GM19372 (cell line): Measurements from ENCODE around the gene NAA15.
"Not testable (repeated sequence)": the region's sequence is repeated elsewhere in the genome, so short reads cannot be mapped to it uniquely, and the experiment has no call there.

ENCODE experiments used
- ATAC-seq: cut with Tn5 transposase; IDR thresholded peaks from one replicate; pipeline ENCODE4 v1.9.1; 2021; ENCODE audit warnings: mild to moderate bottlenecking, low read depth, moderate library complexity; ENCODE audit not compliant: unreplicated experiment

NAA15 gene

DNA sequence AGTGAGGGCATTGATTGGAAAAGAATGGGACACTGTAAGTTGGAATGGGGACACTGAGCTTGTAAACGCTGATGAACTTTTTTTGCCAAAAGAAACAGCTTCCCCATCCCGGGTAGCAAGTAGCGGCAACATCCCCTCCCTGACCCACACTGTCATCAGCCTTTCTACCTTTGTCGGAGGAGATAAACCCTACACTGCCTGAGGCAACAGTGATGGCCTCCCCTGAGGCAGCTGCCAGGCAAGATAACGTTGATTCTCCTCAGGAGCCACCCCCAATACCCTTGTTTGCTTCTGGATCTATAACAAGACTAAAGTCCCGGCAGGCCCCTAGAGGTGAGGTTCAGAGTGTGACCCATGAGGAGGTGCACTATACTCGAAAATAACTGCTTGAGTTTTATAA is 142.4 kb downstream of the NAA15 start:
- no peak for ATAC-seq

DNA sequence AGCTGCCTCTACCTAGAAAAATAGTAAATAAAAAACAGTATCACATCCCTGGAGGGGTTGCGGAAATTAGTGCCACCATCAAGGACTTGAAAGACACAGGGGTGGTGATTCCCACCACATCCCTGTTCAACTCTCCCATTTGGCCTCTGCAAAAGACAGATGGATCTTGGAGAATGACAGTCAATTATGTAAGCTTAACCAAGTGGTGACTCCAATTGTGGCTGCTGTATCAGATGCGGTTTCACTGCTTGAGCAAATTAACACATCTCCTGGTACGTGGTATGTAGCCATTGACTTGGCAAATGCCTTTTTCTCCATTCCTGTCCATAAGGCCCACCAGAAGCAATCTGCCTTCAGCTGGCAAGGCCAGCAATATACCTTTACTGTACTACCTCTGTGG is 143.6 kb downstream of the NAA15 start:
- not testable (repeated sequence) for ATAC-seq

GRCh38 chr4:139447078-139447477 is 145.8 kb downstream of the NAA15 start:
- not testable (repeated sequence) for ATAC-seq

- ATAC-seq: no peak
These were observed 149.3 kb downstream of the NAA15 start for GRCh38 chr4:139450586-139450985.

GRCh38 chr4:139451997-139452396 is 150.7 kb downstream of the NAA15 start:
- ATAC-seq: no peak

GRCh38 chr4:139453041-139453370 is 151.7 kb downstream of the NAA15 start:
- peak; percentile 47 for ATAC-seq

DNA sequence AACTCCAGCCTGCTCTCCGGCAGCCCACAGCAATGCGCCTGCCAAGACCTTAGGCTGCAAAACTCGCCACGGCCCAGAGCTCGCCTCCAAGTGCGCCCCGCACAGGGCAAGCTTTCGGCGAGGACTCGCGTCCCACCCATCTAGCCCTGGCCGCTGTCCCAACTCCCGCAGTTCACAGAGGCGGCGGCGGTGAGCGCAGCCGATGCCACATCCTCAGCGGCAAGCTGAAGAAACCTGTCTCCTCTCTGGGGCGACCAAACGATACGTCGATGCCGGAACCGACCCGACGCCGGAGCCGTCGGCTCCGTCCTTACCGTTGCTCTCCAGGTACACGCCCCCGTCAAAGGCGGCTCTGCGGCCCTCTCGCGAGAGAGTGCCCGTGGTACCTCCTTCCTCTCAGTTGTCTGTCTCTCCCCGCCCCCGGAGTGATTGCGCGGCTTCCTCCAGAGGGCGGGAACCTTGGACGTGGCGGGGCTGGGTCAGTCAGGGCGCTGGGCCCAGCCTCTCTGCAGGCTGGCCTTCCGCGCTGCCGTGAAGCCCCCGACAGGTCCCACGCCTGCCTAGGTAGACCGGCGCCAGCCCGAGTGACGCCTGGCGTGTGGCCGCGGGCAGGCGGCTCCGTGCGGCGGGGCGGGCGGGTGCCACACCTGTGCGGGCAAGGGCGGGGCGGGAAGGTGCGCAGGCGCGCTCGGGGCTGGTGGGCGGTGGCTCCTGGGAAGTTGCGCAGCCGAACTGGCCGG is 152.2 kb downstream of the NAA15 start:
- ATAC-seq: peak; percentile 79

- ATAC-seq: peak; percentile 3
These were observed 153.1 kb downstream of the NAA15 start, which contains the start of gene RAB33B for GRCh38 chr4:139454111-139455045. Gene RAB33B, plus strand, starts transcription at chr4:139454121. Its CDS starts 75 bp downstream, at chr4:139454196.

- ATAC-seq: no peak
These were observed 153.8 kb downstream of the NAA15 start for GRCh38 chr4:139455126-139455538.

DNA sequence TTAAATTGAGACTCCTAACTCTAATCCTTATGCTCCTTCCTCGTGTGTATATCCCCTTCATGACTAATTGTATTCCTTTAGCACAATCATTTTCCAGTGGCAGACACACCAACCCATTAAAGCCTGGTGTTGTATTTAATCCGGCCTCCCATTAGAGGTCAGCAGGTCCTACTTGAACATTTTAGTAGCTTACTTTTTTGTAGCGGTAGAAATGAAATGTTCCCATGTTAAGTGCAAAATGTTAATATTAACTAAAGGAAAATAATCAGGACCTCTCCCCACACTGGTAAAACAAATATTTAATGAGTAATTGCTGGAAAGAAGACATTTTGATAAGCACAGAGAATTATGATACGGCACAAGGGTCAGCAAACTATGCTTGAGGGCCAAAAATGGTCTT is 156.0 kb downstream of the NAA15 start:
- ATAC-seq: no peak

DNA sequence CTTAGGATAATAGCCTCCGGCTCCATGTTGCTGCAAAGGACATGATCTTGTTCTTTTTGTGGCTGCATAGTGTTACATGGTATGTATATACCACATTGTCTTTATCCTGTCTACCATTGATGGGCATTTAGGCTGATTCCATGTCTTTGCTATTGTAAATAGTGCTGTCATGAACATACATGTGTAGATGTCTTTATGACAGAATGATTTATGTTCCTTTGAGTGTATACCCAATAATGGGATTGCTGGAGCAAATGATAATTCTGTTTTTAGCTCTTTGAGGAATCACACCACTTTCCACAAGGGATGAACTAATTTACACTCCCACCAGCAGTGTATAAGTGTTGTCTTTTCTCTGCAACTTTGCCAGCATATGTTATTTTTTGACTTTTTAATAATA is 157.2 kb downstream of the NAA15 start:
- ATAC-seq: no peak

- ATAC-seq: no peak
These were observed 157.7 kb downstream of the NAA15 start for GRCh38 chr4:139458999-139459398.

- ATAC-seq: no peak
These were observed 159.3 kb downstream of the NAA15 start for GRCh38 chr4:139460565-139460964.

DNA sequence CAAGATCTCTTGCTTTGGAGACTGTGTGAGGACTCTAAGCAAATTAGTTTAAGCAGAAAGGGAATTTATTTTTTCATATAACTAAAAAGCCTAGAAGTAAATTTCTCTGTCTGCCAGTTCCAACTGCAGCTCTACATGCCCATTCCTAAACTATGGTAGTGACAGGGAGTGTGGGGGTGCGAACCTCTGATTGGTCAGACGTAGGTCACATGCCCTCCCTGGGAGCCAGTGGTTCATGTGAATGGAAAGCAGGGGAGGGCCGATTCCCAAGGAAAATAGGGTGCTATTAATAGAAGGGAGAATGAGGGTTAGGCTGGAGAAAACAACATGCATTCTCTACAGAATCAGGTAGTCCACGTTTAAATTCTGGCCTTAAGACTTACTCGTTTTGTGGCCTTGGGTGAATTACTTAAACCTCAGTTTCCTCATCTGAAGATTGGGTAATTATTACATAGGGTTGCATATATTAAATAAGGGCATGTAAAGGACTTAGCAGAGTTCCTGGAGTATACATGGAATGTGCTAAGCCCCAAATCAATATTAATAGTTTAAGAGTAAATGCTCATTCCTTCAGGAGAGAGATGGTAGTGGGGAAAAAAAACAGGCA is 159.8 kb downstream of the NAA15 start:
- ATAC-seq: no peak

- not testable (repeated sequence) for ATAC-seq
These were observed 163.2 kb downstream of the NAA15 start for GRCh38 chr4:139464512-139464911.

DNA sequence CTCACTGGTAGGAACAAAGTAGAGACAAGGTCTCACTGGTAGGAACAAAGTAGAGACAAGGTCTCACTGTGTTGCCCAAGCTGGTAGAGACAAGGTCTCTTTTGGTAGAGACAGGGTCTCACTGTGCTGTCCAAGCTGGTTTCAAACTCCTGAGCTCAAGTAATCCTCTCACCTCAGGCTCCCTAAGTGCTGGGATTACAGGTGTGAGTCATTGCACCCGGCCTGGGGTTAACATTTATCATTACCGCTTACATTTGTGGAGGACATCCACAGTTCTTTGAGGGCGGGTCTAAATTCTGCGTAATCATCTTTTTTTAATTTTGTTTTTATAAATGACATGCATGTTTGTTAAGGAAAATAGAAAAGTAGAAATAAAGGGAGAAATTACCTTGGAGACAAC is 164.6 kb downstream of the NAA15 start:
- no peak for ATAC-seq

- ATAC-seq: not testable (repeated sequence)
These were observed 167.5 kb downstream of the NAA15 start for GRCh38 chr4:139468756-139469155.

GRCh38 chr4:139469216-139469615 is 167.9 kb downstream of the NAA15 start:
- ATAC-seq: no peak
